SU-DHL-6 (cell line): Measurements from ENCODE around the gene ZNF213.

ENCODE experiments used
- EZH2phosphoT487 ChIP-seq: fragments of 200-600 bp; sonication (generic), shearing (Covaris generic); conservative IDR thresholded peaks from 2 replicates; pipeline ENCODE4 v1.6.1; 2018; ENCODE audit warnings: mild to moderate bottlenecking, antibody characterized with exemption, low read length, moderate library complexity, mixed read lengths
- TF ChIP-seq, protein P1 (sequence below): fragments of 200-600 bp; sonication (generic); IDR thresholded peaks from one replicate; pipeline ENCODE4 v1.5.1; 2017; ENCODE audit warnings: antibody characterized with exemption, mild to moderate bottlenecking, low read length, moderate library complexity; ENCODE audit not compliant: insufficient read depth, poor library complexity, severe bottlenecking

GRCh38 chr16:3189869-3190268, 55.0 kb downstream of the ZNF213 start:
- TF ChIP-seq, protein P1, sequence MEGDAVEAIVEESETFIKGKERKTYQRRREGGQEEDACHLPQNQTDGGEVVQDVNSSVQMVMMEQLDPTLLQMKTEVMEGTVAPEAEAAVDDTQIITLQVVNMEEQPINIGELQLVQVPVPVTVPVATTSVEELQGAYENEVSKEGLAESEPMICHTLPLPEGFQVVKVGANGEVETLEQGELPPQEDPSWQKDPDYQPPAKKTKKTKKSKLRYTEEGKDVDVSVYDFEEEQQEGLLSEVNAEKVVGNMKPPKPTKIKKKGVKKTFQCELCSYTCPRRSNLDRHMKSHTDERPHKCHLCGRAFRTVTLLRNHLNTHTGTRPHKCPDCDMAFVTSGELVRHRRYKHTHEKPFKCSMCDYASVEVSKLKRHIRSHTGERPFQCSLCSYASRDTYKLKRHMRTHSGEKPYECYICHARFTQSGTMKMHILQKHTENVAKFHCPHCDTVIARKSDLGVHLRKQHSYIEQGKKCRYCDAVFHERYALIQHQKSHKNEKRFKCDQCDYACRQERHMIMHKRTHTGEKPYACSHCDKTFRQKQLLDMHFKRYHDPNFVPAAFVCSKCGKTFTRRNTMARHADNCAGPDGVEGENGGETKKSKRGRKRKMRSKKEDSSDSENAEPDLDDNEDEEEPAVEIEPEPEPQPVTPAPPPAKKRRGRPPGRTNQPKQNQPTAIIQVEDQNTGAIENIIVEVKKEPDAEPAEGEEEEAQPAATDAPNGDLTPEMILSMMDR, result no peak
- TF ChIP-seq EZH2phosphoT487, result no peak
